Endometrium (tissue), 2 donors: ENCODE results near the gene PTPRG.

Experiments used
- FAIRE-seq: peaks from 2 replicates; lab custom pipeline; 2012; peaks lifted over from hg19 to GRCh38; lab: Jason Lieb, UNC
- donor health status: control.
- donor health status: control.

PTPRG gene

GRCh38 chr3:62117903-62118548 is 556.7 kb downstream of the PTPRG start:
- FAIRE-seq: no peak

- FAIRE-seq: no peak
These were observed 557.8 kb downstream of the PTPRG start for GRCh38 chr3:62119139-62119538.

GRCh38 chr3:62122819-62123218 is 561.4 kb downstream of the PTPRG start:
- no peak for FAIRE-seq

GRCh38 chr3:62125380-62125779 is 564.0 kb downstream of the PTPRG start:
- no peak for FAIRE-seq

- no peak for FAIRE-seq
These were observed 565.7 kb downstream of the PTPRG start for GRCh38 chr3:62127116-62127515.

GRCh38 chr3:62128051-62128450 is 566.7 kb downstream of the PTPRG start:
- FAIRE-seq: no peak

GRCh38 chr3:62128681-62129080 is 567.3 kb downstream of the PTPRG start:
- FAIRE-seq: no peak

- no peak for FAIRE-seq
These were observed 569.7 kb downstream of the PTPRG start for GRCh38 chr3:62131050-62131449.

GRCh38 chr3:62131620-62132019 is 570.2 kb downstream of the PTPRG start:
- FAIRE-seq: no peak

- no peak for FAIRE-seq
These were observed 570.7 kb downstream of the PTPRG start for GRCh38 chr3:62132027-62132602.

GRCh38 chr3:62133015-62133414 is 571.6 kb downstream of the PTPRG start:
- no peak for FAIRE-seq

GRCh38 chr3:62134061-62134496 is 572.7 kb downstream of the PTPRG start:
- FAIRE-seq: no peak

- no peak for FAIRE-seq
These were observed 574.4 kb downstream of the PTPRG start for GRCh38 chr3:62135741-62136140.

GRCh38 chr3:62139957-62140356 is 578.6 kb downstream of the PTPRG start:
- FAIRE-seq: no peak

- no peak for FAIRE-seq
These were observed 581.1 kb downstream of the PTPRG start for GRCh38 chr3:62142331-62143085.

- FAIRE-seq: no peak
These were observed 582.6 kb downstream of the PTPRG start for GRCh38 chr3:62143843-62144450.

- no peak for FAIRE-seq
These were observed 583.1 kb downstream of the PTPRG start for GRCh38 chr3:62144482-62144881.

- no peak for FAIRE-seq
These were observed 583.9 kb downstream of the PTPRG start for GRCh38 chr3:62145086-62145757.

- no peak for FAIRE-seq
These were observed 588.2 kb downstream of the PTPRG start for GRCh38 chr3:62149539-62149938.

GRCh38 chr3:62149962-62150361 is 588.6 kb downstream of the PTPRG start:
- FAIRE-seq: no peak

- FAIRE-seq: no peak
These were observed 590.2 kb downstream of the PTPRG start for GRCh38 chr3:62151591-62151990.

- no peak for FAIRE-seq
These were observed 591.9 kb downstream of the PTPRG start for GRCh38 chr3:62153231-62153630.
